ENCODE data around the gene MRPL36. TPM values are rescaled to one million over a fixed set of nuclear protein-coding genes. Genes with fewer than 3 reads are reported as not detected.

The MRPL36 gene
- total RNA-seq, 1 donor from 2014 or later, result 50.1 TPM

DNA sequence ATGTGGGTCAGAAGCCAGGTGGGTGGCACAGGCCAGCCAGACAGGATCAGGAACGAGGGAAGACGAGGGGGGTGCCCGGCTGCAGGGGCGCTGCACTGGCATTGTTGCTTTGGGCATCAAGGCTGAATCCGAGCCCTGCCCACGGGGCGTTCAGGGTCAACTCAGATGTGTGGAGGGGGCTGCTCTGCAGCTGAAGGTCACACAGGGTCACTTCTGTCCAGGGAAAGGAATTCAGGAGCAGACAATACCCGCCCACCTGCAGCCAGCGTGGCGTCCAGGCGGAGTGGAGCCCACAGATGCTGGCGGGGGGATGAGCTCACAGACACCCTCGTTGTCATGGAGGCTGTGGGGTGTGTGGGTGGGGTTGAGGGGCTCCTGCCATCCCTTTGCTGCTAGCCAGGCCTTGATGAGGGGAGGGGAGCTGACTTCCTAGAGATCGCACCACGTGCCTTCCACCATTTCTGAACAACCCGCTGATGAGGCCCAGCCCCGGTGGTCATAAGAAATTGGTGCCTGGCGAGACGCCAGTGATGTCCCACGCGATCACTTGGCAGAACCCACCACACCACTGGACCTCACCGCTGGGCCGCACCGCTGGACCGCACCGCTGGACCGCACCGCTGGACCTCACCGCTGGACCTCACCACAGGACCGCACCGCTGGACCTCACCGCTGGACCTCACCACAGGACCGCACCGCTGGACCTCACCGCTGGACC is 31.2 kb downstream of the MRPL36 start:
- H3K4me1 ChIP-seq, result no peaks in the 10 kb centered on the region
- H3K4me3 ChIP-seq, result no peak overlapping the region
- DNase-seq (ENCODE audit: extremely low spot score in 2 of 2), result no peak
- no peaks in the 10 kb centered on the region for H3K27me3 ChIP-seq
- intact Hi-C loops (cut with DNase I), result no loop called here
- TF ChIP-seq POLR2AphosphoS5 (IDR thresholded peaks at IDR 0.05; ENCODE audit: insufficient read depth in 1 of 2, low read depth in 1 of 2) (no peak), POLR2A (IDR thresholded peaks at IDR 0.05) (no peak), CTCF (IDR thresholded peaks at IDR 0.05) (no peak)
- H3K9me3 ChIP-seq, result no peaks in the 10 kb centered on the region
- H3K36me3 ChIP-seq, result no peaks in the 10 kb centered on the region
- no peak overlapping the region for H3K27ac ChIP-seq

DNA sequence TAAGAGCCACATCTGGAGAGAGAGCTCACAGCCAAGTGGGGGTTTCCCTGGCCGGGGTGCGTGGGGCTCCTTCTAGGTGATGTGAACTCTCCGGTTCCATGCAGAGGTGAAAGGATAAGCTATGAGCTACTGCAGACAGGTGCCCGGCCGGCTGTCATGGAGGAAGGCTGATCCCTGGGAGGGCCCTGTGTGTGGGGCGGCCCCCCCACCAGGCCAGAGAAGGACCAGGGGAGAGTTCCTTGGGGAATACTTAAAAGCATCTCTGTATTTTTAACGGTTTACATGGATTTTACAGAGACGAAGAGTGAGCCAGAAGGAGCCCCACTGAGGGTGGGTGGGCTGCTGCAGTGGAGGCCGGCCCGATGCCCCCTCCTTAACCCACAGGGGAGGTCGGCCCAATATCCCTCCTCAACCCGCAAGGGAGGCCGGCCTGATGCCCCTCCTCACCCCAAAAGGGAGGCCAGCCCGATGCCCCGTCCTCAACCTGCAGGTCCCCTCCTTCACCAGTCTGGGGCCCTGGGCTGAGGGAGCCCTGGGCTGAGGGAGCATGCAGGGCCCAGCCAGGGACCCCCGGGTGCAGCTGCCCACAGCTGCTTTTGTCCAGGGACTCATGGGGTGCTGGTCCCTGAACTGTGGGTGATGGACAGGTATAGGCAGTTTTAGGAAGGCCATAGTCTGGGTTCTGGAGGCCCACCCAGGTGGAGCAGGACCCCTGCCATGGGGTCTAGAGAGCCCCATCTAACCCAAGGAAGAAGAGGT is 31.9 kb downstream of the MRPL36 start:
- no peaks in the 10 kb centered on the region for H3K4me1 ChIP-seq
- H3K27ac ChIP-seq, result no peak overlapping the region
- DNase-seq (ENCODE audit: extremely low spot score in 2 of 2), result no peak
- H3K9me3 ChIP-seq, result no peaks in the 10 kb centered on the region
- no peak overlapping the region for H3K4me3 ChIP-seq
- H3K27me3 ChIP-seq, result no peaks in the 10 kb centered on the region
- intact Hi-C loops (cut with DNase I), result no loop called here
- TF ChIP-seq POLR2A (IDR thresholded peaks at IDR 0.05) (no peak), CTCF (IDR thresholded peaks at IDR 0.05) (no peak), POLR2AphosphoS5 (IDR thresholded peaks at IDR 0.05; ENCODE audit: insufficient read depth in 1 of 2, low read depth in 1 of 2) (no peak)
- H3K36me3 ChIP-seq, result no peaks in the 10 kb centered on the region

- Histone ChIP-seq H3K27me3 (no peaks in the 10 kb centered on the region), H3K36me3 (no peaks in the 10 kb centered on the region), H3K4me1 (no peaks in the 10 kb centered on the region), H3K27ac (no peak overlapping the region), H3K4me3 (no peak overlapping the region), H3K9me3 (no peaks in the 10 kb centered on the region)
- TF ChIP-seq POLR2AphosphoS5 (IDR thresholded peaks at IDR 0.05; ENCODE audit: insufficient read depth in 1 of 2, low read depth in 1 of 2) (no peak), CTCF (IDR thresholded peaks at IDR 0.05) (no peak), POLR2A (IDR thresholded peaks at IDR 0.05) (no peak)
- intact Hi-C loops (cut with DNase I), result no loop called here
- no peak for DNase-seq (ENCODE audit: extremely low spot score in 2 of 2)
These were observed 33.8 kb downstream of the MRPL36 start for GRCh38 chr5:1765880-1766235.

DNA sequence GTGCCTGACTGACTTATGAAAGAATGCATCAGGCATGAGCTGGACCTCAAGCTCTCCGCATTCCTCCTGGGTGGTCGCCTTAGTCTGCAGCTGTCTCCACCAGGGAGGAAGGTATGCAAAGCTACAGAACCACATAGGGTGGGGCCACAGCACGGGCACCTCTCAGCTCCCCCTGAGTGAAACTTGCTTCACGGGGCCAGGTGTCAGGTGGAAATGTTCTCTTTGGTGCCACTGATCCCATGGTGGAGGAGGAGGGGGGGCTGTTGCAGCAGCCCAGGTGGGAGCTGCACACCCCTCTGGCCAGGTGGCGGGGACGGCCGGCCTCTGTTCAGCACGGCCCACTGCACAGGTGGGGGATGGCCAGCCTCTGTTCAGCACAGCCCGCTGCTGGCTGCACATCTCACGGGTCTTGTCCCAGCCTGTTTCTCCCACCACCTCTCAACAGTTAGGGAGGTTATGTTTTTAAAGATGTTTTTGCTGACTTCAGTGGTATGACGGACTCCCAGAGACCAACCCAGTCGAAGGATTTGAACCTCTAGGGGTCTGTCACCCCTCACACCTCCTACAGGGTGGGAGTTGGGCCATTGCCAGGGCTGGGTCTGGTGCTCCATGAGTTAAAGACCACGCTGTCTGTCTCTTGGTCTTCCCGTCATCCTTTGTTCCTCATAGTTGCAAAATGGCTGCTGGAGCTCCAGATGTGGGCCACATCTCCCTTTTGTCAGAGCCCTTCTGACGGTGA is 34.3 kb downstream of the MRPL36 start:
- Histone ChIP-seq H3K36me3 (no peaks in the 10 kb centered on the region), H3K4me3 (no peak overlapping the region), H3K27me3 (no peaks in the 10 kb centered on the region), H3K9me3 (no peaks in the 10 kb centered on the region), H3K4me1 (no peaks in the 10 kb centered on the region), H3K27ac (no peak overlapping the region)
- TF ChIP-seq POLR2AphosphoS5 (IDR thresholded peaks at IDR 0.05; ENCODE audit: insufficient read depth in 1 of 2, low read depth in 1 of 2), result no peak
- no peak for TF ChIP-seq POLR2A (IDR thresholded peaks at IDR 0.05)
- no peak for TF ChIP-seq CTCF (IDR thresholded peaks at IDR 0.05)
- no peak for DNase-seq (ENCODE audit: extremely low spot score in 2 of 2)
- intact Hi-C loops (cut with DNase I), result no loop called here
